ENCODE data around the gene LRRC4C.

LRRC4C gene

GRCh38 chr11:40139066-40139465 is 1320.4 kb downstream of the LRRC4C start:
- DNase-seq = no peak

GRCh38 chr11:40134820-40135570 is 1324.5 kb downstream of the LRRC4C start:
- no peak for DNase-seq

DNA sequence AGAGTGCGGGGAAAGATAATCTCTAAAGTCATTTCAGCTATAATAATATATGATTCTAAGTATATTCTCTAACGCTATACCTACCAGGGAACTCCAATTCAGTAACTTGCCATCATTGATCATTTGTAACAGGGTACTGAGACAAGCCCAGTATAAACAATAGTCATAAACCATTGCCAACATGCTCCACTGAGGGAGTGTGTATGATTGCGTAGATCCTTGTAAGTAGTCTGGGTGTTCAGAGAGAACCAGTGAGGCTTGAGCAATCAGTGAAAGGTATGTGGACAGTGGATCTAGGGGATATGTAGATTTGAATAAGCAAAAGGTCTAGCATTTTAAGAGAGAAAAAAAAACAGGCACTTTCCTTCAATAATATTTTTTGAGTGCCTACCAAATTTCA is 1326.0 kb downstream of the LRRC4C start:
- no peak for DNase-seq

DNA sequence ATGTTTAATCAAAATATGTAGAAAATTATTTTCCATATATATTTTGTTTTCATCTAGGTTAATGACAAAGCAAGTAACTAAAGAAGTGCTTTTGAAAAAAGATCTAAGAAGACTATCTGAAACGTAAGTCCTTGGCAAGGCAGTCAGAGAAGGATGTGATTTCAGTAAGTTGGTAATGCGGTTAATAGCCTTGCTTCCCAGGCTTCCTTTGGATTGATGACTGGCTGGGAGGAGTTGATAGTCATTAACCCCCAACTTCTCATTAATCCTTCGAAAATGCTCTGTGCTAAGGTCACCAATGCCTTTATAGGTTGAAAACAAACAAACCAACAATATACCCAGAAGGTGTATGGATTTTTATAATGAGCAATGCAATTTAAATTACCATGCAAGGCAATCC is 1326.5 kb downstream of the LRRC4C start:
- no peak for DNase-seq

DNA sequence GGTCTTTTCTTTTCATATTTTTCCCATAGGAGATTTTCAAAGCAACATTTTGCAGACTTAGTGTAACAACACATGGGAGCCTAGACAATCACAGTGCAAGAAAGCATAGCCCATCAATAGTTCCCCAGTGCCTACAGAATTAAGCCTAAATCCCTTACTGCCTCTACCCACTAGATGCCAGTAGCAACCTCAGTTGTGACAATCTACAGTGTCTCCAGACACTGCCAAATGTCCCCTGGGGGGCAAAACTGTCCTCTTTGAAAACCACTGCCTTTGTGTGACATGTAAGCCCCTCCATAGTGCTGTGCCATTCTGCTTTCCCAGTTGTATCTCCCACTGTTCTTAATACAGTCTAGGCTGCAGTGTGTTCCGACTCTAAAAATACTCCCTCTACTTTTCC is 1329.0 kb downstream of the LRRC4C start:
- peak; percentile 9 for DNase-seq

GRCh38 chr11:40129266-40129665 is 1330.2 kb downstream of the LRRC4C start:
- peak; percentile 60 for DNase-seq

- peak; percentile 51 for DNase-seq
These were observed 1334.4 kb downstream of the LRRC4C start for GRCh38 chr11:40125054-40125453.

GRCh38 chr11:40119661-40120060 is 1339.8 kb downstream of the LRRC4C start:
- DNase-seq = peak; percentile 37

- DNase-seq = no peak
These were observed 1340.7 kb downstream of the LRRC4C start for GRCh38 chr11:40118780-40119179.

DNA sequence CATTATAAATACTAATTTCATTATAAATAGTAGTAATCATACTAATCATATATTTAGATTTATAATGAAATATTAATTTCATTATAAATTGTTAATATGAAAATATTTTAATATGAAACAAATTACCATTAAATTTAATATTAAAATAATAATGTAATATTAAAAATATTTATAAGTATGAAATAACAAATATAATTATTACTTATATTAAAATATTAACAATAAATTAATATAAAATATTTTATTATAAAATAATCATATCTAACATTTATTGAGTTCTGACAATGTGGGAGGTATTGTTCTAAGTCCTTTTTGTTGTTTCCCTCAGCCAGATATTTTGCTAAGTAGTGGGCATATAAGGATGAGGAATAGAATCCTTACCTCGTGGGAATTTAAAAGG is 1341.4 kb downstream of the LRRC4C start:
- DNase-seq = no peak

GRCh38 chr11:40104941-40105550 is 1354.4 kb downstream of the LRRC4C start:
- DNase-seq = no peak

GRCh38 chr11:40100781-40101180 is 1358.7 kb downstream of the LRRC4C start:
- DNase-seq = peak; percentile 37

DNA sequence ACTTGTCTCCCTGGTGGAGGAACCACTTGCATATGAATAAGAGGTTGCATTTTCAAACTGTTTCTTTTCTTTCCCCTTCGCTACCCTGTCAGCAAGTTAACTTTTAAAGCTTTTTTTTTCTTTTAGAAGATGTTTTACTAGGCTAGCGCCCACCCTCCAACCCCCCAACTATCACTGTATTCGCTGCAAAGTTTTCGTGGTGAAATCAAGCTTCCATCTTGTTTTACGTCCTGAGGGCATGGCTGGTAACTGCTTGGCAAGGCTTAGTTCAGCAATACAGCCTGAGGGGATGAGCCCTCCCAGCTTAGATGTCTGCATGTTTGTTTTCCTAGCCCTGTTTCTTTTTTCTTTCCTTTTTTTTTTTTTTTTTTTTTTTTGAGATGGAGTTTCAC is 1359.3 kb downstream of the LRRC4C start:
- DNase-seq = no peak

- peak; percentile 58 for DNase-seq
These were observed 1359.9 kb downstream of the LRRC4C start for GRCh38 chr11:40099426-40100161.

GRCh38 chr11:40095446-40095845 is 1364.0 kb downstream of the LRRC4C start:
- DNase-seq = no peak

GRCh38 chr11:40094954-40095353 is 1364.5 kb downstream of the LRRC4C start:
- no peak for DNase-seq

- DNase-seq = no peak
These were observed 1379.0 kb downstream of the LRRC4C start for GRCh38 chr11:40080434-40080833.
